K562 (cell line): ENCODE measurements around the gene DENND1A. TPM values are rescaled to one million over a fixed set of nuclear protein-coding genes. Genes with fewer than 3 reads are reported as not detected.
A peak's percentile ranks its signal among the peaks of the same experiment; 100 is the strongest.

Experiments
- CTBP1 ChIP-seq: fragments of 450-650 bp; IDR thresholded peaks from 2 replicates; pipeline ENCODE4 v1.6.1; 2016; ENCODE audit warnings: borderline replicate concordance
- JUND ChIP-seq, 2 experiments: IDR thresholded peaks; 2 replicates in 1 of 2; 3 replicates in 1 of 2; pipeline ENCODE4 v1.6.1; 2011; ENCODE audit warnings: borderline replicate concordance in 2 of 2, low read depth in 2 of 2, low read length in 2 of 2, improper control_type of control experiment in 1 of 2, missing biosample characterization in 1 of 2, missing genetic modification characterization in 1 of 2, missing genetic modification reagents in 1 of 2
- MEF2D ChIP-seq: conservative IDR thresholded peaks from 2 replicates; pipeline ENCODE4 v1.6.1; 2016; ENCODE audit warnings: low read depth, missing genetic modification characterization, missing compliant biosample characterization
- REST ChIP-seq, 2 experiments: fragments of 450-650 bp; formaldehyde crosslinking in 1 of 2; IDR thresholded peaks; 2 replicates each; pipeline versions ENCODE4 v1.4.0 to v1.6.1; 2014 to 2020; ENCODE audit warnings: mild to moderate bottlenecking in 2 of 2, borderline replicate concordance in 1 of 2, low read depth in 1 of 2
- SMARCE1 ChIP-seq: fragments of 450-650 bp; IDR thresholded peaks from 2 replicates; pipeline ENCODE4 v1.7.1; 2016; ENCODE audit warnings: mild to moderate bottlenecking
- TEAD1 ChIP-seq, 2 experiments: fragments of 450-650 bp in 1 of 2; sonication (generic) in 1 of 2; formaldehyde crosslinking; IDR thresholded peaks; 2 replicates each; pipeline versions ENCODE4 v1.4.0 to v1.8.0; 2020 to 2022; ENCODE audit warnings: mild to moderate bottlenecking in 2 of 2, missing genetic modification reagents in 1 of 2
- TGIF2 ChIP-seq: sonication (generic); formaldehyde crosslinking; IDR thresholded peaks from 2 replicates; pipeline ENCODE4 v1.8.1; 2022; ENCODE audit warnings: mild to moderate bottlenecking, missing genetic modification reagents, moderate library complexity
- UBTF ChIP-seq, 2 experiments: IDR thresholded peaks; 2 replicates each; pipeline ENCODE4 v1.6.1; 2012; ENCODE audit warnings: improper control_type of control experiment in 2 of 2, low read depth in 2 of 2, low read length in 2 of 2, borderline replicate concordance in 1 of 2
- ZNF592 ChIP-seq: fragments of 450-650 bp; IDR thresholded peaks from 2 replicates; pipeline ENCODE4 v1.6.1; 2017; ENCODE audit warnings: antibody characterized with exemption, mild to moderate bottlenecking
- polyA plus RNA-seq, 8 experiments: library from polyadenylated mRNA; depleted of rRNA in 4 of 8; stranded (reverse) in 5 of 8; unstranded in 3 of 8; fragments of >200 nt; fragmentation: Nextera tagmentation in 2 of 8; fragmentation: Illumina TruSeq in 1 of 8; extraction: Ambion mirVana in 2 of 8; extraction: Trizol in 1 of 8; gene quantifications; 2 replicates each; pipeline versions ENCODE4 v1.2.1 to v1.2.3, GENCODE V29; 2011 to 2014; ENCODE audit warnings: inconsistent platforms in 1 of 8, missing spikeins in 1 of 8
- total RNA-seq, 7 experiments: library from RNA; depleted of rRNA in 6 of 7; stranded (reverse); fragments of >200 nt in 6 of 7; fragmentation: Illumina TruSeq in 2 of 7; extraction: Trizol in 2 of 7; gene quantifications; 2 replicates each; pipeline versions ENCODE4 v1.2.1 to v1.2.3, GENCODE V29; 2011 to 2021; ENCODE audit warnings: low replicate concordance in 1 of 7

DENND1A gene
- total and polyA plus RNA-seq, 9 of the 15 experiments (the other 6 are each of a cell fraction or from before 2014, with no cell fraction given), result 7.6 to 29.5 (median 15.7) TPM

GRCh38 chr9:123343443-123344191 lies 586.3 kb downstream of the DENND1A start (continued):
- TF ChIP-seq REST (IDR thresholded peaks at IDR 0.05; ENCODE audit: borderline replicate concordance), result peak; percentile 85
- no peak for TF ChIP-seq REST (CRISPR knock-in tag; IDR thresholded peaks at IDR 0.05; ENCODE audit: low read depth)
- TF ChIP-seq SMARCE1, result no peak
- TF ChIP-seq MEF2D (tag), result no peak
- TF ChIP-seq UBTF (IDR thresholded peaks at IDR 0.05; ENCODE audit: borderline replicate concordance in 1 of 2, low read depth in 2 of 2, low read length in 2 of 2), result no peak
- TF ChIP-seq ZNF592, result peak; percentile 67
- TF ChIP-seq TGIF2, result no peak
- TF ChIP-seq TEAD1 (CRISPR knock-in tag; IDR thresholded peaks at IDR 0.05), result peak in 1 of 2 experiments; percentile 61; a peak in 2 of 4 replicates
- peak; percentile 49; the same call in 1 of the 2 replicates for TF ChIP-seq JUND (IDR thresholded peaks at IDR 0.05; ENCODE audit: borderline replicate concordance, low read depth, low read length)
- 0 out of 3 replicates have a peak, but pooled peaks have one; percentile 37 for TF ChIP-seq JUND (tag; IDR thresholded peaks at IDR 0.05; ENCODE audit: borderline replicate concordance, low read depth, low read length)
- TF ChIP-seq CTBP1, result 0 out of 2 replicates have a peak, but pooled peaks have one; percentile 15
